Measurements from ENCODE around the gene PLXNA3. TPM values are rescaled to one million over a fixed set of nuclear protein-coding genes. Genes with fewer than 3 reads are reported as not detected.

PLXNA3 gene
- total RNA-seq, 1 donor from 2014 or later, result 69.5 TPM

DNA sequence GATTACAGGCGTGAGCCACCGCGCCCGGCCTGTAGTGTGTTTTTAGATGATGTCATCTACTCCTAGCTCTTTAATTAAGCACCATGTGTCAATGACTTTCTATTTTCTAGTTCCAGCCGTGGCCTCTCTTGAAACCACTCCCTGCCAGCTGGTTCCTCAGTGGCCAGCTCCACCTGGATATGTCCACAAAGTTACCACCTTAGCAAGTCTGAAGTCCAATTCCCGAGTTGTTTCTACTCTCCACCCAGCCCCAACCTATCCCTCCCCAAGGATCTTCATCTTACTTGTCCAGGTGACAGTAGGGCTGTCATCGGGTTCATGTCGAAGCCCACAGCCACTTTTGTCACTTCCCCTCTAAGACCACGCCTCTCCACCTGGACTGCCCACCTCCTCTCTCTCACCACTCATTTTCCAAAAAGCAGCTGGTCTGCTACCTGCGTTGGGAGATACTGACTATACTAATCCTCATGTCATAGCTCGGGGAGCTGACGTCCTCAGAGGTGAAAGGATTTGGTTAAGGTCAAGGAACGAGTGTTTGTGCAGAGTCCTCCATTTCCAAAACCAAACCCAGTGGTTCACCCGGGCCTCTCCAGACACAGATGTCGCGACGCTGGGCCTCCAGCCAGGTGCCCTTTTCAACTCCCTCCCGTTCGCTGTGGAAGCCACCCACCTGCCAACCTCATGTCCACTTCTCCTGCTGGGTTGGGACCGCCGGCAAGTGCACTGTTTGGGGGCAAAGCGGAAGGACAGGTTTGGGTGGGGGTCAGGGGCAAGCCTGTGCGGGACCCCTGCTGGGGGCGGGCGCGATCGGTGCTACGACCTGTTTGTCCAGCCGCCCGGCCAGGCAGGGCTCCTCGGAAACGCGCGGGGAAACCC is 57.2 kb downstream of the PLXNA3 start:
- no peak for DNase-seq
- intact Hi-C loops (cut with micrococcal nuclease), result loop anchor here (5.0 to 10.0 kb wide), 3 partner anchors 61 to 418 kb away; partner anchors contain the start of genes EMD, FLNA, MECP2 and PLXNA3
- peaks cover 8% of the 10 kb centered on the region for H3K36me3 Mint-ChIP-seq (ENCODE audit: low read depth)
- peak overlapping the region; percentile 65 for H3K27ac Mint-ChIP-seq
- no peaks in the 10 kb centered on the region for H3K27me3 Mint-ChIP-seq
- H3K4me3 Mint-ChIP-seq, result peak overlapping the region; percentile 84
- no peaks in the 10 kb centered on the region for H3K9me3 Mint-ChIP-seq
- TF ChIP-seq, protein P1, sequence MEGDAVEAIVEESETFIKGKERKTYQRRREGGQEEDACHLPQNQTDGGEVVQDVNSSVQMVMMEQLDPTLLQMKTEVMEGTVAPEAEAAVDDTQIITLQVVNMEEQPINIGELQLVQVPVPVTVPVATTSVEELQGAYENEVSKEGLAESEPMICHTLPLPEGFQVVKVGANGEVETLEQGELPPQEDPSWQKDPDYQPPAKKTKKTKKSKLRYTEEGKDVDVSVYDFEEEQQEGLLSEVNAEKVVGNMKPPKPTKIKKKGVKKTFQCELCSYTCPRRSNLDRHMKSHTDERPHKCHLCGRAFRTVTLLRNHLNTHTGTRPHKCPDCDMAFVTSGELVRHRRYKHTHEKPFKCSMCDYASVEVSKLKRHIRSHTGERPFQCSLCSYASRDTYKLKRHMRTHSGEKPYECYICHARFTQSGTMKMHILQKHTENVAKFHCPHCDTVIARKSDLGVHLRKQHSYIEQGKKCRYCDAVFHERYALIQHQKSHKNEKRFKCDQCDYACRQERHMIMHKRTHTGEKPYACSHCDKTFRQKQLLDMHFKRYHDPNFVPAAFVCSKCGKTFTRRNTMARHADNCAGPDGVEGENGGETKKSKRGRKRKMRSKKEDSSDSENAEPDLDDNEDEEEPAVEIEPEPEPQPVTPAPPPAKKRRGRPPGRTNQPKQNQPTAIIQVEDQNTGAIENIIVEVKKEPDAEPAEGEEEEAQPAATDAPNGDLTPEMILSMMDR (IDR thresholded peaks at IDR 0.05), result no peak
- ChIA-PET CTCF (no interaction called here), POLR2A (interaction anchor here (0.5 to 4.8 kb wide), 9 partner anchors 8 to 117 kb away, joined by 3 to 34 read pairs (median 4); partner anchors contain the start of genes PLXNA3 and SLC10A3)
- no peak for ATAC-seq (ENCODE audit: low read depth)
- peaks cover 21% of the 10 kb centered on the region for H3K4me1 Mint-ChIP-seq

DNA sequence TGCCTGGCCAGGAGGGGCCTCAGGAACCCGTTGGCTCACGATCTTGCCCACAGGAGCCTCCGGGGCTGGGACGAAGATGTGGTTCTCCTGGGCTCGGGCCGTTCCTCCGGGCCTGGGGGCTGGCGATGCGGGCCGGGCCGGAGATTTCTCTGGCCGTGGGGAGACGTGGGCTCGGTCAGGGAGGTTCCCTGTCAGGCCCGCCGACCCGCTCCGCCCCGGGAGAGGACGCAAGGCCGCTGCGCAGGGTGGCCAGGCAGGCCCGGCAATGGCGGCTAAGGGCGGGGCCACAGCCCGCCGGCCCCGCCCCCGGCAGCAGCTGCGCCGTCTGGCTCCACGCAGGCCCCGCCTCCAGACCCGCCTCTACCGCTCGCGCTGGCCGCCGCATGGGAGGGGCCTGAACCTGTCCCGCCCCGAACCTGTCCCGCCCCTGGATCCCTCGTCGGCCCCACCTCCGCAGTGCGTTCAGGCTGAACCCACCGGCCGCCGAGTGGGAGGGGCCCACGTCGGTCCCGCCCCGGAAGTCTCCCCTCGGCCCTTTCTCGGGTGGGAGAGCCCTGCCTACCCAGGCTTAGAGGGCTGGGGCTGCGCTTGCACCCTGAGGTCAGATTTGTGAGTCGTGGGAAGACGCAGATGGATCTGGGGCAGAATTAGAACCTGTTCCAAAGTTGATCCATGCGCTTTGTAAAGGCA is 58.0 kb downstream of the PLXNA3 start, which contains the start of gene FAM3A:
Gene FAM3A, minus strand, starts transcription at position 267 of the 690 bp plus-strand sequence. CDS start 460 bp downstream, outside the sequence.
- Mint-ChIP-seq H3K4me3 (peak within 1 kb of the TSS; percentile 85), H3K27me3 (no peaks in the 10 kb centered on the region), H3K27ac (peak within 1 kb of the TSS; percentile 85), H3K9me3 (no peaks in the 10 kb centered on the region), H3K4me1 (peaks cover 18% of the 10 kb centered on the region), H3K36me3 (ENCODE audit: low read depth) (peaks cover 4% of the 10 kb centered on the region)
- DNase-seq (peak; percentile 87), ATAC-seq (ENCODE audit: low read depth) (peak; percentile 97)
- TF ChIP-seq, protein P1 (IDR thresholded peaks at IDR 0.05), result no peak
- intact Hi-C loops (cut with micrococcal nuclease), result loop anchor here (1.0 to 10.0 kb wide), 8 partner anchors 26 to 792 kb away; partner anchors contain the start of genes ABCD1, BCAP31, EMD and FLNA
- CTCF ChIA-PET, result interaction anchor here (1.1 kb wide), 1 partner anchor 26 kb away, joined by 3 read pairs; the partner anchor contains the start of gene SLC10A3
- POLR2A ChIA-PET, result interaction anchor here (0.5 to 4.8 kb wide), 9 partner anchors 11 to 117 kb away, joined by 3 to 34 read pairs (median 4); partner anchors contain the start of genes PLXNA3 and SLC10A3

DNA sequence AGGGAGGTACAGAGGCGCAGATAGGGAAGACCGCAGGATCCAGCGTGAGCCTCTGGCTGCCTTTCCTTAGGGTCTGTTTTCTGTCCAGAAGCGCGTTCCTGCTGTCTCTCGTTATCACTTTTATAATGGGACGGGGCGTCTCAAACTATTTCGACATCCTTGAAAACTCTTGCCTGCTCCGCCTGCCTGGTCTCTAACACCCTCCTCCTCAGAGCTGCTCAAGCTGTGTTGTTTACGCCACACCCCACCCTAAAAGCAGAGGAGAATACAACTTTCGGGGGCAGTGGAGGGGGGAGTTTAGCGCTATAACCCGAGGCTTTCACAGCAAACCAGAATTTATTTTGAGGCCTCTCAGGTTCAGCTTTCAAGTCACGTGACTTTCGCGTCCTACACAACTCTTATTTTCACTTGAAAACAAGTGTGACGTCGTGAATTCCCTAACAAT is 58.6 kb downstream of the PLXNA3 start:
- no peak for ATAC-seq (ENCODE audit: low read depth)
- POLR2A ChIA-PET, result interaction anchor here (0.5 to 4.8 kb wide), 10 partner anchors 11 to 119 kb away, joined by 3 to 34 read pairs (median 4); partner anchors contain the start of genes PLXNA3 and SLC10A3

DNA sequence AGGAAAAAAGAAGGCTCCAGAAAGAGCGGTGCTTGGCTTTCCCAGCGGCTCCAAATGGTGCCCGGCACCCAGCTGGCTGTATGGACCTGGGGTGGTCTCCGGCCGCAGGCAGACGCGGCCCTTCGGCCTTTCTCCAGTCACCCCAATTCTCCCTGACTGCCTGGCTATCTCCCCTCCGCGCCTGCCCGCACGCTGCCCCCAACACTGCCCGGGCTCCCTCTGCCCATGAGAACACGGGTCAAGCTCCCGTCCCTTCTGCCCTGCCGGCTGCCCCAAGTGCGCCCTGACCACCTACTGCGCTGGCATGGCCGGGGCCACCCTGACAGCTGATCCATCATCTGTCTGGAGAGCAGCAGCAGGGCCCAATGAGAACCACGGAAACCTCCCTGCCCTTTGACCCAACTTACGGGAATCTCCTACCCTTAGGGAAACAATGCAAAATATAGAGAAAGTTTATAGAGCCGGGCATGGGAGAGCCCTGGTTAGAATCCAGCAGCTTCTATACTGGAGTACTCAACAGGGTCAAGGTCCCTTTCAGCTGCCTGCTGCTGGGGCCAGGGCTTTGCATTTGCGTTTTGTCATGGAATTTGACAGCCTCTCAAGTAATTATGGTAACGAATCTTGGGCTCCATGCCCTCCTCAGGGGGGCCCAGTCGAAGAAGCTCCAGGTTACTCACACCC is 59.2 kb downstream of the PLXNA3 start:
- POLR2A ChIA-PET, result interaction anchor here (0.9 to 4.8 kb wide), 6 partner anchors 10 to 120 kb away, joined by 4 to 34 read pairs (median 6); partner anchors contain the start of genes PLXNA3, SLC10A3 and TAFAZZIN
- CTCF ChIA-PET, result interaction anchor here (1.1 kb wide), 1 partner anchor 27 kb away, joined by 3 read pairs; the partner anchor contains the start of gene SLC10A3
- H3K4me3 Mint-ChIP-seq, result no peak overlapping the region
- DNase-seq (no peak), ATAC-seq (ENCODE audit: low read depth) (no peak)
- peaks cover 3% of the 10 kb centered on the region for H3K36me3 Mint-ChIP-seq (ENCODE audit: low read depth)
- no peaks in the 10 kb centered on the region for H3K9me3 Mint-ChIP-seq
- intact Hi-C loops (cut with micrococcal nuclease), result loop anchor here (2.0 to 10.0 kb wide), 4 partner anchors 38 to 420 kb away; partner anchors contain the start of genes EMD, FLNA, LAGE3 and MECP2
- TF ChIP-seq, protein P1 (IDR thresholded peaks at IDR 0.05), result no peak
- peaks cover 16% of the 10 kb centered on the region for H3K4me1 Mint-ChIP-seq
- no peak overlapping the region for H3K27ac Mint-ChIP-seq
- H3K27me3 Mint-ChIP-seq, result no peaks in the 10 kb centered on the region

More for the DNA sequence above, 58.6 kb downstream of the PLXNA3 start:
- CTCF ChIA-PET, result interaction anchor here (1.1 kb wide), 1 partner anchor 26 kb away, joined by 3 read pairs; the partner anchor contains the start of gene SLC10A3
- DNase-seq, result no peak
- peak overlapping the region; percentile 85 for H3K27ac Mint-ChIP-seq
- no peaks in the 10 kb centered on the region for H3K27me3 Mint-ChIP-seq
- peaks cover 3% of the 10 kb centered on the region for H3K36me3 Mint-ChIP-seq (ENCODE audit: low read depth)
- TF ChIP-seq, protein P1 (IDR thresholded peaks at IDR 0.05), result no peak
- H3K4me3 Mint-ChIP-seq, result peak overlapping the region; percentile 85
- H3K4me1 Mint-ChIP-seq, result peaks cover 16% of the 10 kb centered on the region
- no peaks in the 10 kb centered on the region for H3K9me3 Mint-ChIP-seq
- intact Hi-C loops (cut with micrococcal nuclease), result loop anchor here (1.0 to 10.0 kb wide), 8 partner anchors 26 to 792 kb away; partner anchors contain the start of genes ABCD1, BCAP31, EMD and FLNA

Data from activated B cell treated with CpG ODN at 0.5 μM for 24 hours (primary cell).